Measurements from ENCODE around the gene APOO.

Gene APOO

GRCh38 chrX:23849241-23849640, 58.5 kb downstream of the APOO start:
- no peak overlapping the region for H2AFZ ChIP-seq
- H3K27ac ChIP-seq, result no peak overlapping the region
- no peaks in the 10 kb centered on the region for H3K9me3 ChIP-seq (ENCODE audit: control insufficient read depth, low read length)
- no peaks in the 10 kb centered on the region for H3K79me2 ChIP-seq
- no peak overlapping the region for H3K4me3 ChIP-seq (ENCODE audit: low read depth, low read length)
- H3K4me2 ChIP-seq (ENCODE audit: low read length), result no peak overlapping the region
- peaks cover 4% of the 10 kb centered on the region for H3K4me1 ChIP-seq
- H3K27me3 ChIP-seq (ENCODE audit: control insufficient read depth, insufficient read depth, low read length), result no peaks in the 10 kb centered on the region
- H3K9ac ChIP-seq, result no peak overlapping the region
- TF ChIP-seq CTCF (IDR thresholded peaks at IDR 0.05), result no peak
- no peaks in the 10 kb centered on the region for H3K36me3 ChIP-seq (ENCODE audit: control insufficient read depth, insufficient read depth, low read length)

- Histone ChIP-seq H3K9me3 (ENCODE audit: control insufficient read depth, low read length) (no peaks in the 10 kb centered on the region), H3K9ac (no peak overlapping the region), H2AFZ (peak overlapping the region; percentile 40), H3K27me3 (ENCODE audit: control insufficient read depth, insufficient read depth, low read length) (no peaks in the 10 kb centered on the region), H3K4me3 (ENCODE audit: low read depth, low read length) (peak overlapping the region; percentile 27), H3K27ac (peak overlapping the region; percentile 51), H3K4me1 (peaks cover 7% of the 10 kb centered on the region), H3K4me2 (ENCODE audit: low read length) (peak overlapping the region; percentile 57), H3K36me3 (ENCODE audit: control insufficient read depth, insufficient read depth, low read length) (no peaks in the 10 kb centered on the region), H3K79me2 (no peaks in the 10 kb centered on the region)
- no peak for TF ChIP-seq CTCF (IDR thresholded peaks at IDR 0.05)
These were observed 62.4 kb downstream of the APOO start for GRCh38 chrX:23845351-23845817.

- peak overlapping the region; percentile 57 for H3K4me2 ChIP-seq (ENCODE audit: low read length)
- H3K36me3 ChIP-seq (ENCODE audit: control insufficient read depth, insufficient read depth, low read length), result no peaks in the 10 kb centered on the region
- H2AFZ ChIP-seq, result no peak overlapping the region
- no peaks in the 10 kb centered on the region for H3K27me3 ChIP-seq (ENCODE audit: control insufficient read depth, insufficient read depth, low read length)
- no peaks in the 10 kb centered on the region for H3K79me2 ChIP-seq
- H3K4me3 ChIP-seq (ENCODE audit: low read depth, low read length), result peak overlapping the region; percentile 27
- H3K27ac ChIP-seq, result peak overlapping the region; percentile 43
- H3K4me1 ChIP-seq, result peaks cover 7% of the 10 kb centered on the region
- H3K9me3 ChIP-seq (ENCODE audit: control insufficient read depth, low read length), result no peaks in the 10 kb centered on the region
- TF ChIP-seq CTCF (IDR thresholded peaks at IDR 0.05), result no peak
- no peak overlapping the region for H3K9ac ChIP-seq
These were observed 63.1 kb downstream of the APOO start for GRCh38 chrX:23844502-23845138.

GRCh38 chrX:23841847-23842522, 65.8 kb downstream of the APOO start:
- TF ChIP-seq CTCF (IDR thresholded peaks at IDR 0.05), result no peak

More at GRCh38 chrX:23841847-23842522, 65.8 kb downstream of the APOO start:
- Histone ChIP-seq H3K27me3 (ENCODE audit: control insufficient read depth, insufficient read depth, low read length) (no peaks in the 10 kb centered on the region), H3K9me3 (ENCODE audit: control insufficient read depth, low read length) (no peaks in the 10 kb centered on the region), H3K79me2 (no peaks in the 10 kb centered on the region), H2AFZ (no peak overlapping the region), H3K4me2 (ENCODE audit: low read length) (no peak overlapping the region), H3K27ac (no peak overlapping the region), H3K9ac (no peak overlapping the region), H3K4me1 (peaks cover 7% of the 10 kb centered on the region), H3K4me3 (ENCODE audit: low read depth, low read length) (no peak overlapping the region), H3K36me3 (ENCODE audit: control insufficient read depth, insufficient read depth, low read length) (no peaks in the 10 kb centered on the region)
